T-cell (primary cell): ENCODE measurements around the gene TUBG1. TPM values are rescaled to one million over a fixed set of nuclear protein-coding genes. Genes with fewer than 3 reads are reported as not detected.

ENCODE experiments used
- ATAC-seq, 4 experiments: fragments of 200-7000 bp in 3 of 4; fragments of 150-1000 bp in 1 of 4; cut with Tn5 transposase; replicated peaks in 1 of 4; 1 replicate in 3 of 4; 2 replicates in 1 of 4; pipeline ENCODE4 v1.10.0; 2021; ENCODE audit warnings: moderate library complexity in 3 of 4, mild to moderate bottlenecking in 2 of 4, moderate number of reproducible peaks in 1 of 4
- CTCF ChIA-PET, 2 donors: fragments of 300-600 bp; sonication (Branson Sonifier 250); formaldehyde crosslinking; loops; one replicate each; lab custom pipeline; 2022; ENCODE audit warnings: antibody characterized with exemption in 2 of 2; lab: Charles Lee
- POLR2A ChIA-PET, 2 donors: fragments of 300-600 bp; sonication (Branson Sonifier 250); formaldehyde crosslinking; loops; one replicate each; lab custom pipeline; 2022; ENCODE audit warnings: antibody characterized with exemption in 2 of 2; lab: Charles Lee
- DNase-seq, 35 experiments: peaks; one replicate each; pipeline versions ENCODE4 v3.0.0 to v3.0.0-alpha.2; 2013 to 2023
- H3K27ac ChIP-seq: one replicate; pipeline ENCODE4 v1.5.1; 2013; ENCODE audit warnings: low read length
- H3K27me3 ChIP-seq, 2 experiments: replicated peaks in 1 of 2; 1 replicate in 1 of 2; 2 replicates in 1 of 2; pipeline versions ENCODE4 v1.6.1 to v1.7.0; 2013; ENCODE audit warnings: low read length in 1 of 2, mixed read lengths in 1 of 2; ENCODE audit not compliant: control insufficient read depth in 2 of 2, insufficient read depth in 2 of 2; ENCODE audit errors: extremely low read depth in 1 of 2
- H3K36me3 ChIP-seq, 2 donors: 1 replicate in 1 of 2; 2 replicates in 1 of 2; pipeline versions ENCODE4 v1.6.1 to v1.7.0; 2013; ENCODE audit warnings: low read length in 1 of 2; ENCODE audit not compliant: control insufficient read depth in 2 of 2, insufficient read depth in 1 of 2; ENCODE audit errors: extremely low read depth in 1 of 2
- H3K4me1 ChIP-seq, 2 experiments: 1 replicate in 1 of 2; 2 replicates in 1 of 2; pipeline versions ENCODE4 v1.6.1 to v1.7.0; 2013; ENCODE audit warnings: low read length in 2 of 2, mixed read lengths in 1 of 2; ENCODE audit not compliant: insufficient read depth in 2 of 2, control insufficient read depth in 1 of 2; ENCODE audit errors: extremely low read depth in 1 of 2
- H3K4me3 ChIP-seq, 2 donors: 1 replicate in 1 of 2; 2 replicates in 1 of 2; pipeline versions ENCODE4 v1.5.1 to v1.7.0; 2013; ENCODE audit warnings: mild to moderate bottlenecking in 2 of 2, low read length in 1 of 2, moderate library complexity in 1 of 2; ENCODE audit not compliant: control insufficient read depth in 1 of 2; ENCODE audit errors: extremely low read depth in 1 of 2
- H3K9me3 ChIP-seq: 2 replicates; pipeline ENCODE4 v1.7.0; 2013
- H3K27ac Mint-ChIP-seq, 2 donors: one replicate each; pipeline ENCODE4 v1.8.0; 2020 to 2021; ENCODE audit warnings: mild to moderate bottlenecking in 2 of 2, mixed read lengths in 2 of 2
- H3K27me3 Mint-ChIP-seq, 2 donors: one replicate each; pipeline ENCODE4 v1.8.0; 2021 to 2022; ENCODE audit warnings: mixed read lengths in 2 of 2
- H3K36me3 Mint-ChIP-seq: one replicate; pipeline ENCODE4 v1.8.0; 2021; ENCODE audit warnings: mixed read lengths
- H3K4me1 Mint-ChIP-seq, 3 donors: one replicate each; pipeline ENCODE4 v1.8.0; 2020 to 2022; ENCODE audit warnings: mixed read lengths in 3 of 3, mild to moderate bottlenecking in 1 of 3
- H3K4me3 Mint-ChIP-seq, 3 donors: one replicate each; pipeline ENCODE4 v1.8.0; 2020 to 2022; ENCODE audit warnings: mild to moderate bottlenecking in 3 of 3, mixed read lengths in 3 of 3, moderate library complexity in 3 of 3
- H3K9me3 Mint-ChIP-seq, 3 donors: one replicate each; pipeline ENCODE4 v1.8.0; 2020 to 2022; ENCODE audit warnings: mixed read lengths in 3 of 3
- WGBS: methylation state at CpG from one replicate; pipeline ENCODE4 v1.1.5; 2013; ENCODE audit warnings: missing lambda C conversion rate; ENCODE audit not compliant: insufficient coverage; 5-methylcytosine and 5-hydroxymethylcytosine counted together
- total RNA-seq, 35 experiments: library from RNA in 6 of 35; stranded (reverse) in 6 of 35; fragments of 120-200 nt in 1 of 35; gene quantifications; one replicate each; pipeline versions ENCODE4 v1.2.1 to v1.2.4 and lab custom pipeline; 2013 to 2026

TUBG1 gene
- 10 to 100 TPM in 3 of 5 donors, 1 to 10 TPM in 2; 6.5 to 18.9 (median 16.2) TPM for total RNA-seq
- total RNA-seq (2013) = 6.4 TPM
- 3.8 to 65.9 (median 6.9) reads per million in 29 experiments for total RNA-seq (lab: John Stamatoyannopoulos, UW)

DNA sequence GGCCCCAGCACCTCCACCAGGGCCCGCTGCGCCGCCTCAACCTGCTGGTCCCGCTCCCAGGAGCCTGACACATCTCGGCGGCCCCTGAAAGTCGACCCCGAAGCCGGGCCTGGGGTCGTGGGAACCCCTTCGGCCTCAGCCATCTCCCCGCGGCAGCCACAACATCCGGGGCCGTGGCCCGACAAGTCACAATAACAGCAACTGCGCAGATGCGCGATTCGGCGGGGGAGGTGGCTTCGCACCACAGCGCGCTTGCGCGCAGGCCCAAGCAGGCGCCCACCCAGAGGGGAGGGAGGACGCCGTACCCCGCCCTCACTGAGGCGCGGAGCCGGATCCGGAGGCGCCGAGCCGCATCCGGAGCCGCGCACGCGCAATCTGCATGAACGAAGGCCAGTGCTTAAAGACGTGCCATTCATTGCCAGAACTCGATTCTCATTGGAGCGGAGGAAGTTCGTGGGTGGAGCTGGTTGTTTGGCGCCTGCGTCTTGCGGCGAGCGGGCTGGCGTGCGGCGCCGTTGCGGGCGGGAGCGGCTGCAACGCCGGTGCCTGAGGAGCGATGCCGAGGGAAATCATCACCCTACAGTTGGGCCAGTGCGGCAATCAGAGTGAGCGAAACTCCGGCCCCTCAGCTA, at the start of gene TUBG1, which contains the start of gene RETREG3:
Gene TUBG1, plus strand, starts transcription at position 502 of the 632 bp plus-strand sequence. Its CDS starts 55 bp downstream, at position 557.
Gene RETREG3, minus strand, starts transcription at position 193 of the 632 bp plus-strand sequence. Its CDS starts 50 bp downstream, at position 143.
- Histone ChIP-seq H3K36me3 (peaks cover 0 to 23% of the 10 kb centered on the region in 2 donors), H3K4me3 (peak within 1 kb of the TSS; percentile 95 to 99), H3K4me1 (peaks cover 22 to 36% of the 10 kb centered on the region in 2 experiments), H3K27ac (peak within 1 kb of the TSS; percentile 77), H3K9me3 (no peaks in the 10 kb centered on the region), H3K27me3 (no peaks in the 10 kb centered on the region)
- Mint-ChIP-seq H3K9me3 (no peaks in the 10 kb centered on the region), H3K27me3 (no peaks in the 10 kb centered on the region), H3K4me1 (peaks cover 43 to 49% (median 46%) of the 10 kb centered on the region in 3 donors), H3K4me3 (peak within 1 kb of the TSS; percentile 98 to 100 (median 99)), H3K27ac (peak within 1 kb of the TSS; percentile 99 to 100), H3K36me3 (peaks cover 31% of the 10 kb centered on the region)
- peak; percentile 90 to 93 (median 92) for ATAC-seq
- POLR2A ChIA-PET = interaction anchor here (0.5 to 1.0 kb wide), 7 partner anchors 31 to 1702 kb away, joined by 3 to 6 read pairs (median 4); partner anchors contain the start of gene VPS25 (in 1 of the 2)
- DNase-seq = peak; percentile 97 to 100 (median 99)
- under 1% methylated on average over 66 of the region's 66 CpGs for WGBS
- CTCF ChIA-PET = interaction anchor here (0.9 to 2.6 kb wide), 4 partner anchors 31 to 71 kb away, joined by 3 to 22 read pairs (median 6); partner anchors contain the start of gene PSMC3IP (in 2 of the 2)

DNA sequence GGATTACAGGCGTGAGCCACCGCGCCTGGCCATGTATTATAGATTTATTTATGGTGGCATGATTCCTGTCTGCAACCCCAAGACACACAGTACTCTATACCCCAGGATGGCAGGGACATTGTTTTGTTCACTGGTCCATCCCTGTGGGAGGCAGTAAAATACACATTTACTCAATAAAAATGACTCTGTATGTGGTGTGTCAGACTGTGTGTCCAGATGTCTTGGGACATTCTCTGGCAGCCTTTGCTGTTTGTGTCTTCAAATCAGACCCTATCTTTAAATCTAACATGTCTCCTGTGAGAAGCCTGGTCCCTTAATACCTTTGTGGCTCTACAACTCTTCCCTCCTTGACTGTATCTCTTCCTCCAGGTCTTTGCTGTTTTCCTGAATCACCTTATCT, 49.2 kb upstream of the TUBG1 start:
- no peak for DNase-seq
- Mint-ChIP-seq H3K27ac (peak overlapping the region in 1 of 2 donors; percentile 11), H3K27me3 (no peaks in the 10 kb centered on the region), H3K4me1 (peaks cover 14 to 41% (median 34%) of the 10 kb centered on the region in 3 donors), H3K9me3 (no peaks in the 10 kb centered on the region), H3K36me3 (peaks cover 3% of the 10 kb centered on the region), H3K4me3 (peak overlapping the region; percentile 7 to 87 (median 59))
- H3K4me3 ChIP-seq = no peak overlapping the region
- no peaks in the 10 kb centered on the region for H3K9me3 ChIP-seq
- ChIA-PET CTCF (no interaction called here), POLR2A (no interaction called here)
- H3K27me3 ChIP-seq = no peaks in the 10 kb centered on the region
- H3K27ac ChIP-seq = no peak overlapping the region
- peaks cover 3 to 20% of the 10 kb centered on the region in 2 donors for H3K36me3 ChIP-seq
- no peak for ATAC-seq
- WGBS = no CpG with 5 or more reads among the region's 3 CpGs
- H3K4me1 ChIP-seq = peaks cover 8 to 49% of the 10 kb centered on the region in 2 experiments

DNA sequence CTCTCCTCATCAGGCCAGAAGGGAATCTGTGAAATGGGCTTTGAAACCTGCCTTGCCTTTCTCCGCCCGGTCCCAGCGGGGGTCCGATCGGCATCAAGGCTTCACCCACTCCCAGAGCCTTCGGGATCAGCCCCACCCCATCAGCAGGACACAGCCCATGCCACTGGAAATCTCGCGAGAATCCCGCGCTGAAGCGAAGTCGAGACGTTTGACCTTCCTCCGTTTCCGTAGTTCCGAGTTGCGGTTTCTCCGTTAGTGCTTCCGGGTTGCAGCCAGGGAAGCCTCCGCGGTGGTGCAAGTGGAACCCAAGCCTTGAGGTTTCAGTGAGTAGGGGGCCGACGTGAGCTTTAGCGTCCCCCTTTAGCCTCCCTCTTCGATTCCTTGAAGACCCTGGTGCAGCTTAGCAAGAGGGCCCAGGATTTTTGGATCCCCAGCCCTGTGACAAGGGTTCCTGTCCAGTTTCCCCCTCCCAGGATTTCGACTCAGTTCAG, 47.5 kb upstream of the TUBG1 start, which contains the start of gene COASY:
Gene COASY, plus strand, starts transcription at position 252 of the 491 bp plus-strand sequence. CDS start 475 bp downstream, outside the sequence.
- Mint-ChIP-seq H3K27me3 (no peaks in the 10 kb centered on the region), H3K9me3 (no peaks in the 10 kb centered on the region), H3K27ac (peak within 1 kb of the TSS; percentile 88 to 94), H3K4me3 (peak within 1 kb of the TSS; percentile 87 to 89 (median 88)), H3K4me1 (peaks cover 14 to 42% (median 39%) of the 10 kb centered on the region in 3 donors), H3K36me3 (peaks cover 3% of the 10 kb centered on the region)
- Histone ChIP-seq H3K9me3 (no peaks in the 10 kb centered on the region), H3K27me3 (no peaks in the 10 kb centered on the region), H3K4me1 (peaks cover 11 to 53% of the 10 kb centered on the region in 2 experiments), H3K4me3 (peak within 1 kb of the TSS; percentile 82 to 93), H3K27ac (peak within 1 kb of the TSS; percentile 69), H3K36me3 (peaks cover 3 to 30% of the 10 kb centered on the region in 2 donors)
- ChIA-PET POLR2A (no interaction called here), CTCF (no interaction called here)
- DNase-seq (peak; percentile 75 to 96 (median 85)), ATAC-seq (peak; percentile 64 to 72 (median 68))
- 0% methylated on average over 25 of the region's 26 CpGs for WGBS

DNA sequence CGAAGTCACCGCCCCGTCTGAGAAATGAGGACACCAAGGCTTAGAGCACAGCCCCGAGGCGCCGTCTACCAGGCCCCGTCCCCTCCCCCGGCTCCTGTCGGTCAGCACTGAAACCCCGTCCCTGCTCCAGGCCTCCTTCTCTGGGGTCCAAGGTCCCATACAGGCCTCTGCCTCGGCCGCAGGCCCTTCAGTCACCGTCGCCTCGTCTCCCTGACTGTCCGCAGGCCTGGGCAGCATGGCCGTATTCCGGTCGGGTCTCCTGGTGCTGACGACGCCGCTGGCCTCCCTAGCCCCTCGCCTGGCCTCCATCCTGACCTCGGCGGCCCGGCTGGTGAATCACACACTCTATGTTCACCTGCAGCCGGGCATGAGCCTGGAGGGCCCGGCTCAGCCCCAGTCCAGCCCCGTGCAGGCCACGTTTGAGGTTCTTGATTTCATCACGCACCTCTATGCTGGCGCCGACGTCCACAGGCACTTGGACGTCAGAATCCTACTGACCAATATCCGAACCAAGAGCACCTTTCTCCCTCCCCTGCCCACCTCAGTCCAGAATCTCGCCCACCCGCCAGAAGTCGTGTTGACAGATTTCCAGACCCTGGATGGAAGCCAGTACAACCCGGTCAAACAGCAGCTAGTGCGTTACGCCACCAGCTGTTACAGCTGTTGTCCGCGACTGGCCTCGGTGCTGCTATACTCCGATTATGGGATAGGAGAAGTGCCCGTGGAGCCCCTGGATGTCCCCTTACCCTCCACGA, 46.9 kb upstream of the TUBG1 start:
- DNase-seq (no peak), ATAC-seq (no peak)
- 23% methylated on average over 48 of the region's 48 CpGs for WGBS
- ChIA-PET POLR2A (no interaction called here), CTCF (no interaction called here)
- peak overlapping the region; percentile 69 for H3K27ac ChIP-seq
- Mint-ChIP-seq H3K27me3 (no peaks in the 10 kb centered on the region), H3K27ac (peak overlapping the region; percentile 88 to 94), H3K4me3 (peak overlapping the region; percentile 87 to 89 (median 88)), H3K9me3 (no peaks in the 10 kb centered on the region), H3K4me1 (peaks cover 17 to 45% (median 42%) of the 10 kb centered on the region in 3 donors), H3K36me3 (peaks cover 3% of the 10 kb centered on the region)
- peaks cover 3 to 30% of the 10 kb centered on the region in 2 donors for H3K36me3 ChIP-seq
- H3K4me3 ChIP-seq = peak overlapping the region; percentile 82 to 93
- peaks cover 11 to 57% of the 10 kb centered on the region in 2 experiments for H3K4me1 ChIP-seq
- no peaks in the 10 kb centered on the region for H3K27me3 ChIP-seq
- H3K9me3 ChIP-seq = no peaks in the 10 kb centered on the region

DNA sequence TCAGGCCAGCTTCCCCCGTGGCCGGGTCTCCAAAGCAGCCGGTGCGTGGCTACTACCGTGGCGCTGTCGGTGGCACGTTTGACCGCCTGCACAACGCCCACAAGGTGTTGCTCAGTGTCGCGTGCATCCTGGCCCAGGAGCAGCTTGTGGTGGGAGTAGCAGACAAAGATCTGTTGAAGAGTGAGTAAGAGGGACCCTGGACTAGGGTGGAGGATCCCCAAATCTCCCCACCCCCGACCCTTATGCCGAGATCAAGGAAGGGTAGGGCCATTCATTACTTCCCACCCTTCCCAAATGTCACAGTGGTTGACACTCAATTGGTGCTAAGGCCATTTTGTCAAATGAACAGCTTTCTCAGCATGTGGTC, 46.4 kb upstream of the TUBG1 start:
- ChIA-PET CTCF (no interaction called here), POLR2A (no interaction called here)
- Histone ChIP-seq H3K4me1 (peaks cover 15 to 63% of the 10 kb centered on the region in 2 experiments), H3K27me3 (no peaks in the 10 kb centered on the region), H3K9me3 (no peaks in the 10 kb centered on the region), H3K27ac (no peak overlapping the region), H3K36me3 (peaks cover 3 to 30% of the 10 kb centered on the region in 2 donors), H3K4me3 (peak overlapping the region; percentile 82 to 93)
- DNase-seq (no peak), ATAC-seq (no peak)
- WGBS = 88% methylated on average over 5 of the region's 14 CpGs
- Mint-ChIP-seq H3K9me3 (no peaks in the 10 kb centered on the region), H3K36me3 (peaks cover 6% of the 10 kb centered on the region), H3K27ac (peak overlapping the region in 1 of 2 donors; percentile 94), H3K4me1 (peaks cover 22 to 49% (median 46%) of the 10 kb centered on the region in 3 donors), H3K27me3 (no peaks in the 10 kb centered on the region), H3K4me3 (peak overlapping the region; percentile 87 to 89 (median 88))

DNA sequence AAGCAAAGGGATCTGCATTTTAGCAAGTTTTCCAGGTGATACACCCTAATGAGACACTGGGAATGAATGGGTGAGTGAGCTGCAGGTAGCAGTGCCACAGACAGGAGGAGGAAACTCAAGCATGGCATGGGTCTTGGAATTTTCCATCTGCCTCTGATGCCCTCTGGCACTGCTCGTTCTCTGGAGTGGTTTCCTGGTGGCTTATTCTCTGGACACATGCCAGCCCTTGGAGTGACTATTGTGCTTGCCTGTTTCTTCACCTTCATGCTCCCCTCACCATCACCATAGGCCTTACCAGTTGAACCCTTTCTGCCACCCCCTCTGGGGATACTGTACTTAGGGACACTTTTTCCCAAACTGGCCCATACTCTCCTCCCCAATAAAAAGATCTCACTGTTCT, 45.9 kb upstream of the TUBG1 start:
- no peak for DNase-seq
- no peaks in the 10 kb centered on the region for H3K9me3 ChIP-seq
- no peak overlapping the region for H3K4me3 ChIP-seq
- ChIA-PET CTCF (no interaction called here), POLR2A (no interaction called here)
- H3K27me3 ChIP-seq = no peaks in the 10 kb centered on the region
- no peak overlapping the region for H3K27ac ChIP-seq
- ATAC-seq = no peak
- H3K4me1 ChIP-seq = peaks cover 18 to 67% of the 10 kb centered on the region in 2 experiments
- H3K4me1 Mint-ChIP-seq = peaks cover 22 to 51% (median 49%) of the 10 kb centered on the region in 3 donors
- H3K9me3 Mint-ChIP-seq = no peaks in the 10 kb centered on the region
- 80% methylated on average over 1 of the region's 1 CpG for WGBS
- peaks cover 7% of the 10 kb centered on the region for H3K36me3 Mint-ChIP-seq
- peak overlapping the region; percentile 68 to 88 (median 87) for H3K4me3 Mint-ChIP-seq
- peak overlapping the region; percentile 59 to 71 for H3K27ac Mint-ChIP-seq
- H3K36me3 ChIP-seq = peaks cover 7 to 34% of the 10 kb centered on the region in 2 donors
- H3K27me3 Mint-ChIP-seq = no peaks in the 10 kb centered on the region
